ENCODE data around the gene ZNF106. TPM values are rescaled to one million over a fixed set of nuclear protein-coding genes. Genes with fewer than 3 reads are reported as not detected.

ZNF106 gene
- total and polyA plus RNA-seq, 2 donors = 8.6 to 23.7 TPM

GRCh38 chr15:42491539-42492225 is 741 bp upstream of the ZNF106 start:
- Histone ChIP-seq H3K27ac (ENCODE audit: low read depth in 1 of 2, low read length in 1 of 2) (peak overlapping the region; percentile 97 to 99), H3K27me3 (ENCODE audit: control insufficient read depth in 2 of 2, insufficient read depth in 1 of 2, low read length in 1 of 2) (no peaks in the 10 kb centered on the region), H3K9me3 (ENCODE audit: control insufficient read depth in 2 of 2, insufficient read depth in 1 of 2, low read length in 1 of 2) (no peaks in the 10 kb centered on the region), H3K4me1 (ENCODE audit: control insufficient read depth in 2 of 2, insufficient read depth in 2 of 2, low read length in 2 of 2) (peaks cover 13 to 17% of the 10 kb centered on the region in 2 donors), H3K4me3 (ENCODE audit: low read length in 2 of 2) (peak overlapping the region; percentile 93 to 99), H3K36me3 (ENCODE audit: control insufficient read depth in 2 of 2, insufficient read depth in 2 of 2, low read length in 1 of 2) (no peaks in the 10 kb centered on the region)
- no peak for DNase-seq (ENCODE audit: low read depth in 6 of 9, low spot score in 9 of 9)
- 94% methylated on average over 18 of the region's 18 CpGs for WGBS

DNA sequence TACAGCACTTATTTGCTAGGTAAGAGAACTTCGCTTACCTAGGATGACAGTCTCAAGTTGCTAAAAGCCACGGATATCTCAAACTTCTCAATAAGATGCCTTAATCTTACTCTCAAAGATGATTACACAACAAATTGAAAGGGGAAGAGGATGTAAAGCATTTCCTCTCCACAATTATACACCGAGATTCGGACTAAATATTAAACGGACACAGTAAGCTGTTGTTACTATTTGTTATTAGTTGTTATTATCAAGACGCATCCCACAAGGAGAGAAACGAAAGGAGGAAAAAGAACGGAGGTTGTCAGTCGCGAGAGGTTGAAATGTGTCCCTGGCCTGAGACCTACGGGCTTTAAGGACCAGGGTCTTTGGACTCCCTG is 660 bp downstream of the ZNF106 start:
- 3% methylated on average over 11 of the region's 11 CpGs for WGBS
- H3K4me1 ChIP-seq (ENCODE audit: control insufficient read depth in 2 of 2, insufficient read depth in 2 of 2, low read length in 2 of 2) = peaks cover 5 to 17% of the 10 kb centered on the region in 2 donors
- no peaks in the 10 kb centered on the region for H3K27me3 ChIP-seq (ENCODE audit: control insufficient read depth in 2 of 2, insufficient read depth in 1 of 2, low read length in 1 of 2)
- peak overlapping the region; percentile 93 to 99 for H3K4me3 ChIP-seq (ENCODE audit: low read length in 2 of 2)
- no peaks in the 10 kb centered on the region for H3K9me3 ChIP-seq (ENCODE audit: control insufficient read depth in 2 of 2, insufficient read depth in 1 of 2, low read length in 1 of 2)
- peak overlapping the region; percentile 94 to 97 for H3K27ac ChIP-seq (ENCODE audit: low read depth in 1 of 2, low read length in 1 of 2)
- H3K36me3 ChIP-seq (ENCODE audit: control insufficient read depth in 2 of 2, insufficient read depth in 2 of 2, low read length in 1 of 2) = no peaks in the 10 kb centered on the region
- peak in 5 of 9 donors; percentile 8 to 38 (median 22) for DNase-seq (ENCODE audit: low read depth in 6 of 9, low spot score in 9 of 9)

GRCh38 chr15:42483677-42484076 is 7.3 kb downstream of the ZNF106 start:
- H3K36me3 ChIP-seq (ENCODE audit: control insufficient read depth in 2 of 2, insufficient read depth in 2 of 2, low read length in 1 of 2) = peaks cover 0 to 3% of the 10 kb centered on the region in 2 donors
- 98% methylated on average over 1 of the region's 1 CpG for WGBS
- H3K4me1 ChIP-seq (ENCODE audit: control insufficient read depth in 2 of 2, insufficient read depth in 2 of 2, low read length in 2 of 2) = no peaks in the 10 kb centered on the region

DNA sequence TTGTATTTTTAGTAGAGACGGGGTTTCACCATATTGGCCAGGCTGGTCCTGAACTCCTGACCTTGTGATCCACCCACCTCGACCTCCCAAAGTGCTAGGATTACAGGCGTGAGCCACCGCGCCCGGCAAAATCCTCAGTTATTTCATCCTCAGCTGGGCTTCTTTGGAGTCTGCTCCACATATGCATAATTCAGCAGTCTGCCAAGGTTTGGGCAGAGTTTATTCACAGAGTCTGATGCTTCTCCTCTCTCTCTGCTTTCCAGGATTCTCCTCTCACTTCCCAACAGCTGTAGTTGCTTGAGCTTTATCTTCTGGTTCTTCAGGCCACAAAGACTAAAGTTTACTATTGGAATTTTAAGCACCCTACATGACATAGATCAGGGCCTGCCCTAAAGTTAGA is 8.2 kb downstream of the ZNF106 start:
- DNase-seq (ENCODE audit: low read depth in 6 of 9, low spot score in 9 of 9) = no peak
- Histone ChIP-seq H3K4me1 (ENCODE audit: control insufficient read depth in 2 of 2, insufficient read depth in 2 of 2, low read length in 2 of 2) (no peaks in the 10 kb centered on the region), H3K9me3 (ENCODE audit: control insufficient read depth in 2 of 2, insufficient read depth in 1 of 2, low read length in 1 of 2) (no peaks in the 10 kb centered on the region), H3K4me3 (ENCODE audit: low read length in 2 of 2) (no peak overlapping the region), H3K27me3 (ENCODE audit: control insufficient read depth in 2 of 2, insufficient read depth in 1 of 2, low read length in 1 of 2) (no peaks in the 10 kb centered on the region), H3K36me3 (ENCODE audit: control insufficient read depth in 2 of 2, insufficient read depth in 2 of 2, low read length in 1 of 2) (peaks cover 0 to 3% of the 10 kb centered on the region in 2 donors), H3K27ac (ENCODE audit: low read depth in 1 of 2, low read length in 1 of 2) (no peak overlapping the region)
- WGBS = over 99% methylated on average over 6 of the region's 6 CpGs

More at GRCh38 chr15:42483677-42484076, 7.3 kb downstream of the ZNF106 start:
- Histone ChIP-seq H3K27ac (ENCODE audit: low read depth in 1 of 2, low read length in 1 of 2) (no peak overlapping the region), H3K9me3 (ENCODE audit: control insufficient read depth in 2 of 2, insufficient read depth in 1 of 2, low read length in 1 of 2) (no peaks in the 10 kb centered on the region), H3K27me3 (ENCODE audit: control insufficient read depth in 2 of 2, insufficient read depth in 1 of 2, low read length in 1 of 2) (no peaks in the 10 kb centered on the region), H3K4me3 (ENCODE audit: low read length in 2 of 2) (no peak overlapping the region)
- no peak for DNase-seq (ENCODE audit: low read depth in 6 of 9, low spot score in 9 of 9)

DNA sequence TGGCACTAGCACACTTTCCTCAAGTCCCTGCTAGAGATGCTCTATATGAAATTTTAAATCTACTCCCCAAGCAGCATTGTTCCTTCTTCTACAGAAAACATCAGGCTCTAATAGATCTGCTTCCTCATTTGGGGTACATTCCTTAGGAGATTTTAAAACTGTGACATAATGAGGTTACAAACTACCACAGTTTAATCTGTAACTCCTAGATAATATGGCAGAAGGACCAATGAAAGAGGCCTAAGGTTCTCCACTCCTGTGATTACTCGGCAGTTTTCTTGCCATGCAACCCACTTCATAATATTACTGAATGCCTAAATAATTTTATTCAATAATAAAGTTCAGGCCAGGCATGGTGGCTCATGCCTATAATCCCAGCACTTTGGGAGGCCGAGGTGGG is 16.1 kb downstream of the ZNF106 start:
- no peak overlapping the region for H3K27ac ChIP-seq (ENCODE audit: low read depth in 1 of 2, low read length in 1 of 2)
- H3K4me1 ChIP-seq (ENCODE audit: control insufficient read depth in 2 of 2, insufficient read depth in 2 of 2, low read length in 2 of 2) = no peaks in the 10 kb centered on the region

GRCh38 chr15:42471002-42471401 is 19.9 kb downstream of the ZNF106 start:
- H3K4me1 ChIP-seq (ENCODE audit: control insufficient read depth in 2 of 2, insufficient read depth in 2 of 2, low read length in 2 of 2) = no peaks in the 10 kb centered on the region
- no peaks in the 10 kb centered on the region for H3K9me3 ChIP-seq (ENCODE audit: control insufficient read depth in 2 of 2, insufficient read depth in 1 of 2, low read length in 1 of 2)
- peaks cover under 1 to 5% of the 10 kb centered on the region in 2 donors for H3K36me3 ChIP-seq (ENCODE audit: control insufficient read depth in 2 of 2, insufficient read depth in 2 of 2, low read length in 1 of 2)
- no peak overlapping the region for H3K4me3 ChIP-seq (ENCODE audit: low read length in 2 of 2)
- WGBS = 96% methylated on average over 3 of the region's 3 CpGs
- no peaks in the 10 kb centered on the region for H3K27me3 ChIP-seq (ENCODE audit: control insufficient read depth in 2 of 2, insufficient read depth in 1 of 2, low read length in 1 of 2)
- no peak overlapping the region for H3K27ac ChIP-seq (ENCODE audit: low read depth in 1 of 2, low read length in 1 of 2)
- DNase-seq (ENCODE audit: low read depth in 6 of 9, low spot score in 9 of 9) = no peak

More for the DNA sequence above, 16.1 kb downstream of the ZNF106 start:
- H3K36me3 ChIP-seq (ENCODE audit: control insufficient read depth in 2 of 2, insufficient read depth in 2 of 2, low read length in 1 of 2) = peaks cover 0 to 5% of the 10 kb centered on the region in 2 donors
- no peaks in the 10 kb centered on the region for H3K9me3 ChIP-seq (ENCODE audit: control insufficient read depth in 2 of 2, insufficient read depth in 1 of 2, low read length in 1 of 2)
- no peak for DNase-seq (ENCODE audit: low read depth in 6 of 9, low spot score in 9 of 9)
- no peak overlapping the region for H3K4me3 ChIP-seq (ENCODE audit: low read length in 2 of 2)
- no peaks in the 10 kb centered on the region for H3K27me3 ChIP-seq (ENCODE audit: control insufficient read depth in 2 of 2, insufficient read depth in 1 of 2, low read length in 1 of 2)
- WGBS = 93% methylated on average over 2 of the region's 2 CpGs

DNA sequence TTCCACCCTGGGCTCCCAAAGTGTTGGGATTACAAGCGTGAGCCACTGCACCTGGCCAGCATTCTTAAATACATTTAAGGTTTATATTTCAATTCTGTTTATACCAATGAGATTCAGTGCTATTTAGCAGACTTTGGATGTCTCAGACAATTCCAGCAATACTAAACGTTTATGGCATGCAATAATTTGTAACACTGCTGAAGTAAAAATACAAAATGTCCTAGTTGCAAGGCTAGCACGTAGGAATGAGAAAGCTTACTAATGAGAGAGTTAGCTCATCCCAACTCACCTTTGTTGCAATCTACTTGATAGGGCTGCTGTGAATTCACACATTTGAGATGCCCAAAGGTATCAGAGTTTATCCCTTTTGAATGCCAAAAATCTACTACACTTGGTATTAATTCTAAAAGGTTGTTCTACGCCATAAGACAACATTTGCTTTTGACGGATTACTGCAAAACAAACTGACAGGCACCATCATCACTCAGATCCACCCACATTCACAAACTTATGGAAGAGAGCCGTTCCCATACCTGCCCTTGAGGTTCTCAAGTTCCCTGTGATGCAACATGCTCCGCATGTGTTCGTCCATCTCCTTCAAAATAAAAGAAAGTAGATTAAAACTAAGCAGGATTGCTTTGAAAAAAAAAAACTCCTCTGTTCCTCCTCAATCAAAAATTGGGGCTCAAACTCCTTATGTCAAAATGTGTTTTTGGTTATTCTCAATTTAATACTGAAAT is 25.3 kb downstream of the ZNF106 start:
- Histone ChIP-seq H3K36me3 (ENCODE audit: control insufficient read depth in 2 of 2, insufficient read depth in 2 of 2, low read length in 1 of 2) (peaks cover 14 to 18% of the 10 kb centered on the region in 2 donors), H3K4me3 (ENCODE audit: low read length in 2 of 2) (no peak overlapping the region), H3K27me3 (ENCODE audit: control insufficient read depth in 2 of 2, insufficient read depth in 1 of 2, low read length in 1 of 2) (no peaks in the 10 kb centered on the region), H3K9me3 (ENCODE audit: control insufficient read depth in 2 of 2, insufficient read depth in 1 of 2, low read length in 1 of 2) (no peaks in the 10 kb centered on the region), H3K4me1 (ENCODE audit: control insufficient read depth in 2 of 2, insufficient read depth in 2 of 2, low read length in 2 of 2) (no peaks in the 10 kb centered on the region), H3K27ac (ENCODE audit: low read depth in 1 of 2, low read length in 1 of 2) (no peak overlapping the region)
- 96% methylated on average over 8 of the region's 8 CpGs for WGBS
- no peak for DNase-seq (ENCODE audit: low read depth in 6 of 9, low spot score in 9 of 9)

DNA sequence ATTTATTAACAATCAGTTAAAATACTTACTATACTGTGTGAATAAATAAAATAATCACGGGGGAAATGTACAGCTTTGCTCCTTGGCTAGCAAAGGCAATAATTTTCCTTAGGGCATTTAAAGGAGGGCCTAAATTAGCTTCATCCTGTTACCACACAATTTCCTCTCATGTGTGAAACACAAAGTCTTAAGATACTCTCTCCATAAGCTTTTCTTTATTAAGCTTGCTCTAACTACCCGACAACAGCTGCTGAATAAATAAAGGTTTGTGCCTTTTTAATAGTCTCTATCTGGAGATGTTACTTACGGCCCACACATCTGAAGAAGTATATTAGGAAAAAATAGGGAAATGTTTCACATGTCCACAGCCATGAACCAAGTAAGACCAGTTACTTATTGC is 29.7 kb downstream of the ZNF106 start:
- Histone ChIP-seq H3K36me3 (ENCODE audit: control insufficient read depth in 2 of 2, insufficient read depth in 2 of 2, low read length in 1 of 2) (peaks cover 18% of the 10 kb centered on the region in 2 donors), H3K27me3 (ENCODE audit: control insufficient read depth in 2 of 2, insufficient read depth in 1 of 2, low read length in 1 of 2) (no peaks in the 10 kb centered on the region), H3K4me1 (ENCODE audit: control insufficient read depth in 2 of 2, insufficient read depth in 2 of 2, low read length in 2 of 2) (peaks cover 3 to 8% of the 10 kb centered on the region in 2 donors), H3K27ac (ENCODE audit: low read depth in 1 of 2, low read length in 1 of 2) (peak overlapping the region in 1 of 2 donors; percentile 7), H3K4me3 (ENCODE audit: low read length in 2 of 2) (no peak overlapping the region), H3K9me3 (ENCODE audit: control insufficient read depth in 2 of 2, insufficient read depth in 1 of 2, low read length in 1 of 2) (no peaks in the 10 kb centered on the region)
- 90% methylated on average over 3 of the region's 3 CpGs for whole genome bisulfite sequencing
- DNase-seq (ENCODE audit: low read depth in 6 of 9, low spot score in 9 of 9) = no peak
